ENCODE data around the gene EPHA5. TPM values are rescaled to one million over a fixed set of nuclear protein-coding genes. Genes with fewer than 3 reads are reported as not detected.

EPHA5 gene
- total RNA-seq, 3 donors from 2014 or later (not counting 1 experiment from before 2014, with no cell fraction given), result not detected

- ATAC-seq, result no peak
- Mint-ChIP-seq H3K9me3 (peaks cover 4 to 7% of the 10 kb centered on the region in 2 donors), H3K4me3 (no peak overlapping the region), H3K27me3 (ENCODE audit: low read depth in 2 of 2) (no peaks in the 10 kb centered on the region), H3K36me3 (no peaks in the 10 kb centered on the region), H3K4me1 (no peaks in the 10 kb centered on the region), H3K27ac (no peak overlapping the region)
- TF ChIP-seq, protein P1, sequence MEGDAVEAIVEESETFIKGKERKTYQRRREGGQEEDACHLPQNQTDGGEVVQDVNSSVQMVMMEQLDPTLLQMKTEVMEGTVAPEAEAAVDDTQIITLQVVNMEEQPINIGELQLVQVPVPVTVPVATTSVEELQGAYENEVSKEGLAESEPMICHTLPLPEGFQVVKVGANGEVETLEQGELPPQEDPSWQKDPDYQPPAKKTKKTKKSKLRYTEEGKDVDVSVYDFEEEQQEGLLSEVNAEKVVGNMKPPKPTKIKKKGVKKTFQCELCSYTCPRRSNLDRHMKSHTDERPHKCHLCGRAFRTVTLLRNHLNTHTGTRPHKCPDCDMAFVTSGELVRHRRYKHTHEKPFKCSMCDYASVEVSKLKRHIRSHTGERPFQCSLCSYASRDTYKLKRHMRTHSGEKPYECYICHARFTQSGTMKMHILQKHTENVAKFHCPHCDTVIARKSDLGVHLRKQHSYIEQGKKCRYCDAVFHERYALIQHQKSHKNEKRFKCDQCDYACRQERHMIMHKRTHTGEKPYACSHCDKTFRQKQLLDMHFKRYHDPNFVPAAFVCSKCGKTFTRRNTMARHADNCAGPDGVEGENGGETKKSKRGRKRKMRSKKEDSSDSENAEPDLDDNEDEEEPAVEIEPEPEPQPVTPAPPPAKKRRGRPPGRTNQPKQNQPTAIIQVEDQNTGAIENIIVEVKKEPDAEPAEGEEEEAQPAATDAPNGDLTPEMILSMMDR (IDR thresholded peaks at IDR 0.05), result no peak
- H3K36me3 ChIP-seq (ENCODE audit: control insufficient read depth, insufficient read depth, low read length), result no peaks in the 10 kb centered on the region
- H3K4me3 ChIP-seq (ENCODE audit: low read length), result no peak overlapping the region
- H3K27me3 ChIP-seq (ENCODE audit: control insufficient read depth, insufficient read depth, low read length), result no peaks in the 10 kb centered on the region
- no peaks in the 10 kb centered on the region for H3K9me3 ChIP-seq (ENCODE audit: control insufficient read depth, insufficient read depth, low read length)
- 60% methylated on average over 1 of the region's 2 CpGs for WGBS (ENCODE audit: insufficient coverage)
- DNase-seq, result no peak
- intact Hi-C loops (cut with micrococcal nuclease), result no loop called here
- no peaks in the 10 kb centered on the region for H3K4me1 ChIP-seq (ENCODE audit: control insufficient read depth, insufficient read depth, low read length)
- no peak overlapping the region for H3K27ac ChIP-seq (ENCODE audit: low read length)
These were observed 219.4 kb downstream of the EPHA5 start for GRCh38 chr4:65450899-65451298.

DNA sequence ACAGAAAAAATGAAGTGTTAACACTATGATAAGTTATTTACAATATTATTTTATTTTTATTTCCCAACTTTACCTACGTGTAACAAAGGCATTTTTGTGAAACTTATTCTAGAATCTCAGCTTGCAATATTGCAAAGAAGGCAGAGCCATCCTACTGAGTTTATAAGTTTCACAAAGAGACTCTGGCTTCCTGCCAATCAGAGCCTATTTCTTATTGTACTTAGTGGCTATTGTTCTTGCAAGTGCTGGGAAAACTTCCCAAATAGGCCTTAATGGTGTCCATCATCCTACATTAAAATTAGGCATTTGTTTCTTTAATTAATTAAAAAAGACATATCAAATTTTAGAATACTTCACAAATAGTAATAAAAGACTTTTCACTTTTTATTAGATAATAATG is 233.2 kb downstream of the EPHA5 start:
- no peaks in the 10 kb centered on the region for H3K27me3 Mint-ChIP-seq (ENCODE audit: low read depth in 2 of 2)
- intact Hi-C loops (cut with micrococcal nuclease), result no loop called here

DNA sequence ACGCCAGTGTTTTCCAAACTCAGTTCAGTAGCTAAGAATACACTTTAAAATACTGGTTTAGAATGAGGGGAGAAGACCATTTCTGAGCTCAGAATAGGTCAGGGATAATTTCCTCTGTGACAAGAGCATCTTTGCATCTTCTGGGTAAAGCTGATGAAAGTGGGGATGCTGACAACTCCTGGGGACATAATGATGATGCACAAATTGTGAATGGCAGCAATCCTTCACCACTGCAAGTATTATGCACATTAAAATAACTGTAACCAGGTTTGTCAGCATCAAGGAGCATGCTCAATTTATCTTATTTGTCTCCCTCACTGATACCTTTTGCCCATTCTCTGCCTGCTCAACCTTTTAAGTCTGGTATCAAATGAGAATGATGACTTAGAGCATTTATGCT is 248.2 kb downstream of the EPHA5 start:
- DNase-seq, result no peak
- no CpG with 5 or more reads among the region's 1 CpG for WGBS (ENCODE audit: insufficient coverage)
- no peaks in the 10 kb centered on the region for H3K27me3 Mint-ChIP-seq (ENCODE audit: low read depth in 2 of 2)
- H3K27ac ChIP-seq (ENCODE audit: low read length), result no peak overlapping the region
- no peaks in the 10 kb centered on the region for H3K9me3 ChIP-seq (ENCODE audit: control insufficient read depth, insufficient read depth, low read length)
- H3K9me3 Mint-ChIP-seq, result peaks cover 3 to 5% of the 10 kb centered on the region in 2 donors
- ATAC-seq, result no peak
- H3K4me3 Mint-ChIP-seq, result no peak overlapping the region
- H3K4me1 Mint-ChIP-seq, result no peaks in the 10 kb centered on the region
- H3K4me3 ChIP-seq (ENCODE audit: low read length), result no peak overlapping the region
- H3K36me3 Mint-ChIP-seq, result no peaks in the 10 kb centered on the region
- no peaks in the 10 kb centered on the region for H3K36me3 ChIP-seq (ENCODE audit: control insufficient read depth, insufficient read depth, low read length)
- no peak overlapping the region for H3K27ac Mint-ChIP-seq
- TF ChIP-seq, protein P1 (IDR thresholded peaks at IDR 0.05), result no peak
- intact Hi-C loops (cut with micrococcal nuclease), result no loop called here
- no peaks in the 10 kb centered on the region for H3K4me1 ChIP-seq (ENCODE audit: control insufficient read depth, insufficient read depth, low read length)
- no peaks in the 10 kb centered on the region for H3K27me3 ChIP-seq (ENCODE audit: control insufficient read depth, insufficient read depth, low read length)

More for the DNA sequence above, 233.2 kb downstream of the EPHA5 start:
- 67% methylated on average over 1 of the region's 1 CpG for WGBS (ENCODE audit: insufficient coverage)
- H3K4me3 ChIP-seq (ENCODE audit: low read length), result no peak overlapping the region
- H3K4me3 Mint-ChIP-seq, result no peak overlapping the region
- peaks cover 4% of the 10 kb centered on the region for H3K9me3 ChIP-seq (ENCODE audit: control insufficient read depth, insufficient read depth, low read length)
- H3K36me3 Mint-ChIP-seq, result no peaks in the 10 kb centered on the region
- H3K27me3 ChIP-seq (ENCODE audit: control insufficient read depth, insufficient read depth, low read length), result no peaks in the 10 kb centered on the region
- H3K4me1 ChIP-seq (ENCODE audit: control insufficient read depth, insufficient read depth, low read length), result no peaks in the 10 kb centered on the region
- no peak for ATAC-seq
- TF ChIP-seq, protein P1 (IDR thresholded peaks at IDR 0.05), result no peak
- H3K4me1 Mint-ChIP-seq, result no peaks in the 10 kb centered on the region
- H3K36me3 ChIP-seq (ENCODE audit: control insufficient read depth, insufficient read depth, low read length), result no peaks in the 10 kb centered on the region
- no peak for DNase-seq
- H3K9me3 Mint-ChIP-seq, result peaks cover 6% of the 10 kb centered on the region in 2 donors
- no peak overlapping the region for H3K27ac Mint-ChIP-seq
- H3K27ac ChIP-seq (ENCODE audit: low read length), result no peak overlapping the region

DNA sequence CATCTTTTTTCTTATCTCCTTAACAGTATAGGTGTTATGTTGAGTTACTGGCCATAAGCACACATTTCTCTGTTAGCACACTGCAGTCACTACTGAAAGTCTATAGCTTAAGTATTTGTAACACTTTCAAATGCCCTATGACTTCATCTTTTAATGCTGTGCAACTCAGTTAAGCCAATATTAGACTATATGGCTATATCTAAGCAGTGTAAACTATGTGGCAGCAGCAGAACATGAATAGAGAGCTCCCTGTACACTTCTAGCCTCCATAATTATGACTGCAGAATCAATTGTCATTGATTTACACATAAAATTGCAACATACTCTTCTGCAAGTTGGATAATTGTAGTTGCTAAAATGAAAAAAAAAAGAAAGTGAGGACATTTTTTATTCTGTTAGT is 250.3 kb downstream of the EPHA5 start:
- intact Hi-C loops (cut with micrococcal nuclease), result no loop called here
- Histone ChIP-seq H3K27ac (ENCODE audit: low read length) (no peak overlapping the region), H3K4me3 (ENCODE audit: low read length) (no peak overlapping the region), H3K4me1 (ENCODE audit: control insufficient read depth, insufficient read depth, low read length) (no peaks in the 10 kb centered on the region), H3K36me3 (ENCODE audit: control insufficient read depth, insufficient read depth, low read length) (no peaks in the 10 kb centered on the region), H3K9me3 (ENCODE audit: control insufficient read depth, insufficient read depth, low read length) (no peaks in the 10 kb centered on the region), H3K27me3 (ENCODE audit: control insufficient read depth, insufficient read depth, low read length) (no peaks in the 10 kb centered on the region)
- no peak for ATAC-seq
- no peaks in the 10 kb centered on the region for H3K4me1 Mint-ChIP-seq
- H3K36me3 Mint-ChIP-seq, result no peaks in the 10 kb centered on the region
- no peak for DNase-seq
- H3K9me3 Mint-ChIP-seq, result no peaks in the 10 kb centered on the region
- H3K27ac Mint-ChIP-seq, result no peak overlapping the region
- no peak overlapping the region for H3K4me3 Mint-ChIP-seq
- TF ChIP-seq, protein P1 (IDR thresholded peaks at IDR 0.05), result no peak
- H3K27me3 Mint-ChIP-seq (ENCODE audit: low read depth in 2 of 2), result no peaks in the 10 kb centered on the region
